Stimulated activated CD4-positive, alpha-beta T cell treated with anti-CD3 and anti-CD28 coated beads, Interleukin-15, amount 100 ng/mL, for 48 hours (primary cell): ENCODE results near the gene SMIM27.

Source experiments
- DNase-seq, 2 donors: peaks; one replicate each; pipeline ENCODE4 v3.0.0-alpha.2; 2020; ENCODE audit warnings: low read depth in 2 of 2

SMIM27 gene

DNA sequence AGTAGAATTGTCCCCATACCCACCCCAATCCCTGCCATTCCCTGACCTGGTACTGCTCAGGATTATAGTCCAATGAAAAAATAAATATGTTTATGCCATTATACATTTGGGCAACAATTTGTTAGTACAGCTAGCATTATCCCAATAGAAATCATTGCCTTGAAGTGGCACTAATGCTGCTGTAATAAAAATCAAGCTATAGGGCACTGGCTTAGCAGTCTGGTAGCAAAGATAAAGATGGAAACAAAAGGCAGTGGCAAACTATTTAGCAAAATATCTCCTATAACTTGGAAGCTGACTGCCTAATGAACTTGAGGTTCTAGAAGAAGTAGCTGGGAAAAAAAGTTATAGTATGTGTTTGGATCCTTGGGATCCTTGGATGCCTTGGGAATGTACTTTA lies 2.5 kb downstream of the SMIM27 start:
- DNase-seq = no peak

DNA sequence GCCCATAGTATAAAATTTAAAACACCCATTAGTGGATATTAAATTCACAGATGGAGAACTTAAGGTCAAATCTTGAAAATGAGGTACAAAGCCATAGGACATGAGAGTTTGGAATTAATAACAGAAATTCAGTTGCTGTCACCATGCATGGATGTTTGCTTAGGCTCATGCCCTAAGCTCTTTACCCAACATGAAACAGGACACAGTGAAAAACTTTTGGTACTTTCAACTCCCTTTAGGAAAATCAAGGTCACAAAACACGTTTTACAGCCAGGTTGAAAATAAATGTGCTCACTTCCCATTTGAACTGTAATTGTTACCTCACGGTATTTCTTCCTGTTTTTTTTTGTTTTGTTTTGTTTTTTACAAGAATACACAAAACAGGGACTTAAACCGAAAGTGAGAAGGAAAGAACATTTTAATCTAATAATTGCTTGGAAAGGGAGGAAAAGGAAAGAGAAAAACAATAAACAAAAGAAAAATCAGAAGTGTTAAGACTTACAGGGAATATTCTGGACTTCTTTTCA lies 6.3 kb downstream of the SMIM27 start:
- no peak for DNase-seq

DNA sequence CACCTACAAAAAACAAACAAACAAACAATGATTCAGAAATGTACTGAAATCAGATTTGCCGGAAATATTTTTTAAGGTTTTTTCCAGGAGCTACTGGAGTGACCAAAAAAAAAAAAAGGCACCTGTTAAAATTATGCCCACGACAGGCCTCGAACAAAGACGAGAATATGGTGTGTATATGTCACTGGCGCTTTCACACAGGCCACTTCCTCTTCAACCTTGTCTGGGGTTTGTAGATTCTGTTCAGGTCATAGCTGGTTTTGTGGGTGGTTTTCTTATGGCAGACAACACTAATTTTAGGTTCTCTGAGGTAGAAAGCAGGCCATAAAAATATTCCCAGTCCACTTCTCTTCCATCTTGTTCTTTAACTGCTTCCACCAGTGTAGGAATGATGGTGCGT lies 13.8 kb downstream of the SMIM27 start:
- no peak for DNase-seq

DNA sequence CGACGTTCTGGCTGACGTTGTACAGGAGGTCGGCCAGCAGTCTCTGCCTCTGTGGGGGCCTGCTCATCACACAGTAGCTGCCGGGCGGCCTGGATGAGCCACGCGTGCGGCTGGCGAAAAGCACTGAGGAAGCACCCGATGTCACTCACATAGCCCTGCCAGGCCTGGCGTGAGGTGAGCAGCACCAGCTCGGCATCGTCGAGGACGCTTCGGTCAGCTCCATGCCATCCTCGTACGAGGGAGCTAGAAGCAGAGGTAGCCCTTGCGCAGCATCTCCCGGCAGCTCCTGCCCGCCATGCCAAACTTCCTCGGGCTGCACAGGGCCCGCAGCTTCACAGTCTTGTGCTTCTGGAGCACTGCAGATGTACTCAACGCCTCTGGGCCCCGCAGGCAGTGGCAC lies 14.6 kb downstream of the SMIM27 start:
- DNase-seq = no peak

DNA sequence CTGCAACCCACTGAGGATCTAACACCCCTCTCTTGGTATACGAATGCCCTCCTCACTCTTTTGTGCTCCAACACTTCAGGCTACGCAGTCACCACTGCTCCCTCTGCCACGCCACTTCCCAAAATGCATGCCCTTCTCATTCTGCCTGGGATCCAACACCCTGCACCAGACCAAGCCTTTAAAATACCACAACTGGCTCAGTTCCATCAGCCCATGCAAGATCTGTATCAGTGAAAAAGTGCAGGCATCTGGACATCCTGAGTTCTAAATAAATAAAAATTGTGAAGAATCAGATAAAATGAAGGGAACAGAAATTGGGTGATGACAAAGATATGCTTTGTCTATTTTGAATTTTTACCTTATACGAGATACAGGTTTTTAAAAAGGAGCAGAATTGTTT lies 18.1 kb downstream of the SMIM27 start:
- DNase-seq = no peak

DNA sequence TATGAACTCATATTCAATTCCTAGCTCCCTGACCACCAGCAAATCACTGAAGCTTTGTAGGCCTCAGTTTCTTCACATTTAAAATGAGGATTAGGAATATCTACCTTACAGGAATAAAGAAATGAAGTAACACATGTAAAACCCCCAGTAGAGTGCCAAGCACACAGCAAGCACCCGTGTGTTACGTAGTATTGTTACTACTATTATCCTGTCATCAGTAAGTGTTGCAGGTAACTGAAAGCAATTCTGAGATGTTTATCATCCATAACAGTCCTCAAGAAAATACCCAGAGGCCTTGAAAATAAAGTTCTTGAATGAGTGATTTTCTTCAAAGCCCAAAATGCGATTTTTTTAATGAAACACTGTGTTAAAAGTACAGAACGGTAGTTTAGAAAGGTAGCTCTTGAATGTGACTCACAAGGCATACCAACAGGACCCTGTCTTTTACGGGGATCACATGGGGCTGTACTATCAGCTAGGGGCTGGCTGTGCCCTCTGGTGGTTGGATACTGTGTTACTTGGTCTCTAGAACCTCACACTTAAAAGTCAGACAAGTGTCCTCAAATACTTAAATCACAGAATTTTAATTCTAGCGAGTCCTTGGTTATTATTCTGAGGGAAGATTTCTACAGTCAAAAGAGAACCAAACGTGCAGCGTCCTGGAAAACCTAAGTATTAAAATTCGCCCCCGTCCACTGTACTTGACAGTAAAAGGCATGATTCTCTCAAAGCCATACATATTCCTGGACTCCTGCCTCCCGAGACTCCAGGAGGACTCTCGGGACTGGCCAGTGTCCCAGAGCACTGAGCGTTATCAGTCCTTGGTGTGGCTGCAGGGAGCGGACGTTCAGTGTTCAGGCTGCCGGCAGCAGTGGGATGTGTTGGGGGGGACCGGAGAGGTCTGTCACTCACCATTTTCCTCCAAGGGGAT lies 20.1 kb downstream of the SMIM27 start:
- DNase-seq = peak; percentile 47 to 64

DNA sequence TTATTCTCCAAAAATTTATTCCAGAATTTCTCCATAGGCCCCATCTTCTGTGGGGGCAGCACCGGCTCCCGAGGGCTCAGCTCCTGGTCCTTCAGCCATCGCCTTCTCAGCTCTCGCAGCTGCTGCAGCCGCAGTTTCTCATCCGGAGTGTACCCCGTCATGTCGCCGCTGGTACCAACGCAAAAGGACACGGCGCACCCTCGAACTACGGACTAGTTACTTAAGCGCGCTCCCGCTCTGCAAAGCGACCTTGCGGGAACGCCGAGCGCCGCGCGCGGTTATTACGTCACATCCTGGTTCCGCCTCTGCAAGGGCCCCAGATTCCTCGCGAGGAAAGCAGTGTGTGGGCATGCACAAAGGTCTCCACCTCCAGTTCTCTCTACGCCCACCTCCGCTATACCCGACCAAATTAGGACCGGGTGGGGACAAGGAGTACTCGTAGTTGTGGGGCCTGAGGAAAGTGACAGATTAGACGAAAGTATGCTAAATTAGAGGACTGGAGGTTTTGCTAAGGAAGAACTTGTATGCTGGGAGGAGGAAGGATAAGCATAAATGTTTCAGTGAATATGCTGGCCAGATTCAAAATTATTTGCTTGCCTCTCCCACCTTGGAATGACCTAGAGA lies 20.9 kb downstream of the SMIM27 start, which contains the start of gene NDUFB6:
NDUFB6 (minus strand) TSS at position 260 of the 624 bp plus-strand sequence; CDS start at position 161, 99 bp downstream.
- peak; percentile 92 for DNase-seq

DNA sequence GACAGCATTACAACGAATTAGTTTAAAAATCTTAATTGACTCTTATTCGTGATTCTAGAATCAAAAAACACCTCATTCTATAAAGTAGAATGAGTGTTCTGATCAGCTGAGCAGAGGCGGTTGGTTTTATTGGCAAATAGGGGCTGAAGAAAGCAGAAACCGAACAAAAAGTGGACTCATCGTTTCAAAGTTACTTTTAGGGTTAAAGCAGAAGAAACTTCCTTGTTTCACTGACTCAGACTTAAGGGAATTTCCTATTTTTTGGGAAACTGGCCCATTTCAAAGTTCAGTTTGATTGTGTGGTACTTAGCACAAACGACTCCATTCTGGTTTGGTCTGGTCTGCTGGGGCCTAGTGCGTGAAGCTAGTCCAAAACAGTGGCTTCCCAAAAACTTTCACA lies 21.7 kb downstream of the SMIM27 start:
- DNase-seq = no peak

DNA sequence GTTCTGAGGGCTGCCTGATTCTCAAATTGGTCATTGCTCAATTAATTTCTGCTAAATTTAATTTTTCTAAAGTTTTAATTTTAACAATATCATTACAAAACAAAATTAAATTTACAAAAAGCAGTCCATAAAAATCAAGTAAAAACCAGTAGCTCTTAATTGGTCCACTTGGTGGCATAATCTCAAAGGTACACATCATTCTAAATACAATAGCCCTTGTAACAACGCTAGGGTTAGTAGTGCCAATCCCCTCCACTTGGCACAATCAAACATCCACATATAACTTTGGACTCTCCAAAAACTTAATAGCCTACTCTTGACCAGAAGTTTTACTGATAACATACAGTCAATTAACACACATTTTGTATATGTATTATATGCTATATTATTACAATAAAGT lies 22.7 kb downstream of the SMIM27 start:
- DNase-seq = no peak

DNA sequence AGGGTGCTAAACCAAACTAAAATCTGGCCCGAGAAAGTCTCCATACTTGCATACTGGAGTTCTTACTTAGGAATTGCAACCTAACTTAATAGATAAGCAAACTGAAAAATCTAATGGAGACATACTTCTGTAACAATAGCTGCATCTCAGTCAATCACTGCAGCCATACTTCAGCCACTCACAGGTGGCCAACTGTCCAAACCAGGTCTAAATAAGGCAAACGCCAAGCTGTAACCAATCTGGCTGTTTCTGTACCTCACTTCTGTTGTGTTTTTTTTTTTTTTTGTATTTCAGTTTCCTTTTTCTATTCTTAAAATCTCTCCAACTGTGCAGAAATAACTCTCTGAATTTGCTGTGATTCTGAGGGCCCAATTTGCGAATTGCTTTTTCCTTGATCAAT lies 25.2 kb downstream of the SMIM27 start:
- DNase-seq = no peak

DNA sequence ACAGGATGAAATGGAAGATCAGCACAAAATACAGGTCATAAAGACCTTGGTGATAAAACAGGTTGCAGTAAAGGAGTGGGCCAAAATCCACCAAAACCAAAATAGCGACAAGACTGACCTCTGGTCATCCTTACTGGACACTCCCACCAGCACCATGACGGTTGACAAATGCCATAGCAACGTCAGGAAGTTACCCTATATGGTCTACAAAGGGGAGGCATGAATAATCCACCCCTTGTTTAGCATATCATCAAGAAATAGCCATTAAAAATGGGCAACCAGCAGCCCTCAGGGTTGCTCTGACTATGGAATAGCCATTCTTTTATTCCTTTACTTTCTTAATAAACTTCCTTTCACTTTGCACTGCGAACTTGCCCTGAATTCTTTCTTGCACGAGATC lies 26.8 kb downstream of the SMIM27 start:
- no peak for DNase-seq

DNA sequence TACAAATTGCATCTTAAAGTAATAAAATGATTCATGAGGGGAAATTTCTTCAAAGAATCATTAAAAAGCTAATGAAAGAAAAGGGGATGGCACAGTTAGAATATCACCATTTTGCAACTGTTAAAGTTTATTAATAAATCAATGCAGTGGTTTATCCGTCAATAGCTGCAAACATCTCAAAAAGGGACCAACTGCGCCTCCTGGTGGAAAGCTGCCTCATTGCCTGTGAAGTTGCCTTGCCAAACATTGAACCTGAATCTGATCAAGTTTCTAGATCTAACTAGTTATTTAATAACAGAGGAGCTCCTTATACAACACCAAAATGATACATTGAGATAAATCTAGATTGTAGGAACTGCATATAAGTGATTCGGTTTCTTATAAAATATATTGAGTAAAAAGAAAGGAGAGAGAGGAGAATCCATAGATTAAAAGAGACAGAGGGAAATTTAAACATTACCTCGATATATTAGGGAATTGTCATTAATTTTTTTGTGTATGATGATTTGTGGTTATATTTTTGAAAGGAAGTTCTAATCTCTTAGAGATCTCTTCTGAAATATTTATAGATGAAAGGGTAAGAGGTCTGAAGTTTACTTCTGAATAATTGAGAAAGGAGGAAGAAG lies 27.7 kb downstream of the SMIM27 start:
- peak; percentile 47 to 67 for DNase-seq

DNA sequence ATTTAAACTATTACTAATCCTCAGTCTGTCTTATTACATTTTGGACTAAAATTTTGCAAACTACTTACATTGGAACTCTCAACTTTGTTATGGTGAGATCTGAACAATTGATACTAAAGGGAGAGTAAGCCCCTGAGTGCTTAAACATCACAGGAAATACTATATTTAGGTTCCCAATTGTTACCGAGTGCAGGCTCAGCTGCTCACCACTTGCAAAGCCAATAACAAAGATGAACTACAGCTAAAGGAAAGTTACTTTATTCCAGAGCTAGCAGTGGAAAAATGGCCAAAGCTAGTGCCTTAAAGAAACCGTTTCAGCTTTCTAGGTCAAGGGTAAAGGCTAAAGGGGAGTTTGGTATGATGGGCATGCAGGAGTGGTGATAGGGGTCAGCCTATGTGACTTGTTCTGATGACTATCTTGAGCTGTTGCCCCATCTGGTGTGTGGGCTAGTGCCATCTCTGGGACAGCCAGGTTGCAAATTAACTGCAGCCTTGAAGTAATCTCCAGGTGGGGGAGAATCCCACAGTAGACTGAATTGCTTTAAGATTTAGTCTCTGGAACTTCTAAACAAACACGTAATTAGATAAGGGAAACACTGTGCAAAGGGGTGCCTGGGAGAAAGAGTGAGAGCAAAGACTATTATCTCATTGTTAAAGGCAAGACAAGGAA lies 28.6 kb downstream of the SMIM27 start:
- DNase-seq = no peak

DNA sequence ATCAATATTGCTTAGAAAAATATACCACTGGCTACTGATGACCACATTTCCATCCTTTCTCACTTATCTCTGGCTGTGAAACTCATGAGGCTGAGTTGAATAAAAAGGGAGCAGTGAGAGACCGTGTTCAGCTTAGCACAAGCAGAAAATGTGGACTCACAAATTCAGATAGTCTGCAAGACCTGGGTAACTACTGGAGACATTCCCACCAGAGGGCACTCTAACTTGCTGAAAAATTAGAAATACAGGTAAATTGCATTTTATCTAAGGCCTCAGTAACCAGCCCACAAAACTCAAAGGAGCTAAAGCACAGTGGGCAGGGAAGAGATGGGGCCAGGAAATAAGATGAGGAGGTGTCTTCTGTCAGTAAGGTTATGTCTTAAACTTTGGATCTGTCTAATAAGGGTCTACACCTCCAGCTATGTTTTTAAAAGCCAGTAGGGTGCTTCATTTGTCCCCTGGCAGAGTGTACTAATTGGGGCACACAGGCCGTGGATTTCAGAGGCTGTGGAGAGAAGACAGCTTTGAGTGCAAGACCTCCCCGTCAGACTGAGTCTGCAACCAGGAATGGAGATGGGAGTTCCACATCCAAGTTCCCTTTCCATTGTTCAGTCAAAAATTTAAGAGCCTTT lies 29.5 kb downstream of the SMIM27 start:
- DNase-seq = no peak

DNA sequence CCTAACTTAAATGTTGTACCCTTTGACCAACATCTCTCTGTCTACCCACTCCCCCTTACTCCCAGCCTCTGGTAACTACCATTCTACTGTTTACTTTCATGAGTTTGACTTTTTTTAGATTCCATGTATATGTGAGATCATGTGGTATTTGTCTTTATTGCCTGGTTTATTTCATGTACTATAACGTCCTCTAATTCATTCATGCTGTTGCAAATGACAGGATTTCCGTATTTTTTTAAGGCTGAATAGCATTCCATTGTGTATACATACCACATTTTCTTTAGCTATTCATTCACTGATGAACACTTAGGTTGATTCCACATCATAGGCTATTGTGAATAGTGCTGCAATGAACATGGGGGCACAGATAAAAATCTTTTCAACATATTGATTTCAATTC lies 32.7 kb downstream of the SMIM27 start:
- DNase-seq = no peak

DNA sequence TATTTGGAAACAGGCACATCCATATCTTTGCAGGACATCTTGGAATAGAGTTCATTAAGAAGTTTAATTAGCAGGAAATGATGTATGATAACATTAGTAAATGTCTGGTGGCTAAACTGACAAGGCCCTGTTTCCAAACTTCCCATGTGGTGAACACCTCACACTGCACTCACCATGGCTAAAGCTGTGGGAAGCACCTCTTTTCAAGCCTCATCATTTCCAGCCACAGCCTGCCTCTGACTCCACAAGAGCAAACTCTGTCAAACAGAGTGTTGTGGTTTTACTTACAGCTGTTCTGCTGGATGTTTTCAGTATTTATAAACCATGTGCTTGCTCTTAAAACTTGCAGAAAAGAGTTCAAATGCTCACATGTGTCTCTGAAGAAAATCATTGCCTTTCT lies 35.8 kb downstream of the SMIM27 start:
- peak in 1 of 2 donors; percentile 10 for DNase-seq

DNA sequence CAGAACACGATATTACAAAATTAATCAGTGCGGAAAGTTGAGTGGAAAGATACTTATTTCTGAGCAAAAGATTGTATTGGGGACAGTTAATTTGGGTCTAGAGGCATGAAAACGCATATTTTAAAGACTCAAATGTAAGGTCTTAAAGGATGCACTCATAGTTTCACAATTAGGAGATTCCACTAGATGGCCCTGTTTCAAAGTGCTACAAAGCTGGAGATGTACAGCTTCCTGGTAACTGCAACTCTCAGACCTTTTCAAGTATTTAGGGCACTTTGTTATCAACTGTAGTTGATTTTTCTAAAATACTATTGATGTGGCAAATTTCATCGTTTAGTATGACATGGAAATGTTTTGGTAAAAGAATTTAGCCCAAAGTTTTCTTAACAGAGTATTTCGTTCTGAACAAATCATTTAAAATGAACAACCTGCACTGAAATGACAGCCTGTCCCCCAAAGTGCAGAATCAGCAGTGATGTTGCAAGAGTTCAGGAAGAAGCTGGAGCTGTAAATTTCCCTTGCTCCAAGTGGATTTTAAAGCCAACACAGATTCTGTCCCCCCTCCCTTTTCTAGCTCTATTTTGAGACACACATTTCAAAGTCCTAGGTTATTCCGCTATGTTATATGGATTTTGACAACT lies 37.1 kb downstream of the SMIM27 start:
- no peak for DNase-seq

DNA sequence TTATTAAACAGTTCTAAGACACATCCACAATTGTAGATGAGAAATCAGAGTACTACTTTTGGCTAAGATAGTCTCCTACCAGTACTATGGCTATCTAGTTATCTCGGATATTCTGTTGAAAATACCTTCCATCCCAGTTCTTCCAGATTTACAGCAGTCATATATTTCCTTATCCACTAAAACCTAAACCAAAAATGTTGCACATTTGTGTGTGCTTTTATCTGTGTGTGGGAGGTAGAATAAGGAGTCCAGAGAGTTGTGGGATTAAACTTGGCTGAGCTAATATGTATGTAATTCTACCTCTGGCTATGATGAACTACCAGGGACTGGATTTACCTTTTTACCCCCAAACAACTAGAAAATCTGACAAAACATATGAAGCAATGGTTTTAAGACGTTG lies 38.3 kb downstream of the SMIM27 start:
- no peak for DNase-seq

DNA sequence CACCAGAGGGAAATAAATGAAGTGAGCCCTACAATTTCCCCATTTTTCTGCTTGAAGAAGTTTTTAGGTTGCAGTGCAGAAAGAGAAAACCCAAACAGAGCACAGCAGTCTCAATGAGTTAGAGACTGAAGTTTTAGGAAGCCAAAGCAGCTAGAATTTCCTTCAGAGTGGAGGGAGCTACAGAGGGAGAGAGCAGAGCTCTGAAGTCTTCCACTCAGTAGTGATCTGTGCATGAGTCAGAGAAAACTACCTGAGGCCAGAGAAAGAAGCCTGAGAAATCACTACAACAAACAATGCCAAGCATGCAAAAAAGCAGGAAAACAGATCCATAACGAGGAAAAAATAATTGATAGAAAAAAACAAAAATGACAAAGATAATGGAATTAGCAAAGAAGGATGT lies 38.8 kb downstream of the SMIM27 start:
- DNase-seq = no peak

DNA sequence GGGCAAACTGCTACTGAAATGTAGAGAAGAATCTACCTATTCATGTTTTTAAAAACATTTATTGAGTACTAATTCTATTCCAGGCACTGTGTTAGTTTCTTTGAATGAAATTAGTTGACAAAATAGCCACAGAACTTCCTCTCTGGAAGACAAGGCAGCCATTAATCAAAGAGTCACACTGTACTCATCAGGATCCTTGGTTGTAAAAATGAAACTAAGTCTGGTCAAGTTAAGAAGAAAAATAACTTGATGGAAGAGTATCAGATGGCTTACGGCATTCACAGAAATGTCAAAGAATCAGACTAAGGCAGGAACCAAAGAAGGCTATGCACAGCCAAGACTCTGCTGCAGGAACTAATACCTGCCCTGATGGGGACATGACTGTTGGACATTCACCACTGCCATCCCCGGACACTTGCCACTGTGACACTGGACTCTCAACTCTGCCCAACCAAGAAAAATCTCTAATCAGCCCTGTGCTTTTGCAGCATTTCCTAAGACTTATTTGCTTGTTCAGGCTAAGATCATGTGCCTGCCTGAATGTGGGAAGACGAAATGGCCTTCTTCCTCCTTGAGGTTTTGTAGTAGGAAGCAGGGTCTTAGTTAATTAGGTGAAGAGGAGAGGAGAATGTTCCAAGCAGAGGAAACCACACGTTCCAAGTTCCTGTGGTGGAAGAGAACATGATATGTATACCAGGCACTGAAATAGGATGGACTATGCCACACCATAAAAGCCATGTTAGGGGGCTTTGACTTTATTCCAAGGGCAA lies 44.2 kb downstream of the SMIM27 start:
- no peak for DNase-seq
